Kidney epithelial cell (primary cell): ENCODE results near the gene HS6ST2. TPM values are rescaled to one million over a fixed set of nuclear protein-coding genes. Genes with fewer than 3 reads are reported as not detected.

Source experiments
- DNase-seq: peaks from one replicate; pipeline ENCODE4 v3.0.0-alpha.2; 2010; ENCODE audit warnings: low read depth
- H3K27me3 ChIP-seq: 2 replicates; pipeline ENCODE4 v1.6.0; 2011; ENCODE audit warnings: low read length; ENCODE audit not compliant: control insufficient read depth, insufficient read depth
- H3K36me3 ChIP-seq: 2 replicates; pipeline ENCODE4 v1.5.1; 2011; ENCODE audit warnings: low read length; ENCODE audit not compliant: control insufficient read depth, insufficient read depth
- H3K4me3 ChIP-seq: 2 replicates; pipeline ENCODE4 v1.5.1; 2011; ENCODE audit warnings: low read depth, mild to moderate bottlenecking, control low read depth, low read length
- total RNA-seq: library from RNA; depleted of rRNA; stranded (reverse); fragments of >200 nt; gene quantifications from 2 replicates; pipeline ENCODE4 v1.2.3, GENCODE V29; 2015
- TF ChIP-seq, protein P1 (sequence below): IDR thresholded peaks from 2 replicates; pipeline ENCODE4 v1.5.1; 2011; ENCODE audit warnings: mild to moderate bottlenecking, moderate library complexity, low read length, control low read depth, inconsistent platforms; ENCODE audit not compliant: insufficient read depth, poor library complexity, severe bottlenecking

The HS6ST2 gene
- total RNA-seq, 1 donor from 2014 or later, result 8.4 TPM

DNA sequence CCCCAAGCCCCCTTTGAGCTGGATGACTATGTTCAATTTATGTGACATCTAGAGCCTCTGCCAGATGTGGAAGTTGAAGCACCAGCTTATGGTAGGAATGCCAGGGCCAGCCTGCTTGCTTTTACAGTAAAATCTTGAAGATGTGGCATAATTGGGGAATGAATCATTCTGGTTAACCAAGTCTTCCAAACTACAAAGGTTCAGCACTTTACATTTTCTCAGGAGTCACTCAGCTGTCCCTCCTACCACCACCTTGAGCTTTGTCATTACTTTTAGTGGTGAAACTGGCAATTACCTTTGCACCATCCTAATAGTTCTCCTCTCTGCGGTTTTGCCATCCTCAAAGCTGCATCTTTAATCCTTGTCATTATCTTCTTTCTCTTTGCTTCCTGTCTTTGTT is 172.2 kb downstream of the HS6ST2 start:
- Histone ChIP-seq H3K4me3 (no peak overlapping the region), H3K27me3 (no peaks in the 10 kb centered on the region), H3K36me3 (no peaks in the 10 kb centered on the region)
- peak; percentile 43 for DNase-seq
- TF ChIP-seq, protein P1, sequence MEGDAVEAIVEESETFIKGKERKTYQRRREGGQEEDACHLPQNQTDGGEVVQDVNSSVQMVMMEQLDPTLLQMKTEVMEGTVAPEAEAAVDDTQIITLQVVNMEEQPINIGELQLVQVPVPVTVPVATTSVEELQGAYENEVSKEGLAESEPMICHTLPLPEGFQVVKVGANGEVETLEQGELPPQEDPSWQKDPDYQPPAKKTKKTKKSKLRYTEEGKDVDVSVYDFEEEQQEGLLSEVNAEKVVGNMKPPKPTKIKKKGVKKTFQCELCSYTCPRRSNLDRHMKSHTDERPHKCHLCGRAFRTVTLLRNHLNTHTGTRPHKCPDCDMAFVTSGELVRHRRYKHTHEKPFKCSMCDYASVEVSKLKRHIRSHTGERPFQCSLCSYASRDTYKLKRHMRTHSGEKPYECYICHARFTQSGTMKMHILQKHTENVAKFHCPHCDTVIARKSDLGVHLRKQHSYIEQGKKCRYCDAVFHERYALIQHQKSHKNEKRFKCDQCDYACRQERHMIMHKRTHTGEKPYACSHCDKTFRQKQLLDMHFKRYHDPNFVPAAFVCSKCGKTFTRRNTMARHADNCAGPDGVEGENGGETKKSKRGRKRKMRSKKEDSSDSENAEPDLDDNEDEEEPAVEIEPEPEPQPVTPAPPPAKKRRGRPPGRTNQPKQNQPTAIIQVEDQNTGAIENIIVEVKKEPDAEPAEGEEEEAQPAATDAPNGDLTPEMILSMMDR, result no peak

DNA sequence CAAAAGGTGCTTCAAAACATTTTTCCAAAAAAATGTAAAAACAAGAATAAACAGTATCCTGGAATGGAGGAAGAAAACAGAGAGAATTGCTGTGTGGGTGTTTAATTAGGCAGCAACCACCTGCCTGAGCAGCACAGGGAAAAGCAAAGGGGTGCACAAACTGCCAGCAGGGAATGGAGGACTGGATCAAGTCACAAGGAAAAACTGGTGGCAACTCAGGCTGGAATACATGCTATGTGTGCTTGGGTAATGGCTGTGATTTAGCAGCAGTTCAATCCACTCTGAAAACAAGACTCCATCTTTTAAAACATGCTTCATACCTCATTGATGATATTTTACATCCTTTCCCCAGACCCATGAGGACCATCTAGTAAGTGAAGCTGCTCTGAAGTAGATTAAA is 179.5 kb downstream of the HS6ST2 start:
- H3K4me3 ChIP-seq, result no peak overlapping the region
- no peaks in the 10 kb centered on the region for H3K36me3 ChIP-seq
- no peak for DNase-seq
- TF ChIP-seq, protein P1, result no peak
- H3K27me3 ChIP-seq, result no peaks in the 10 kb centered on the region

DNA sequence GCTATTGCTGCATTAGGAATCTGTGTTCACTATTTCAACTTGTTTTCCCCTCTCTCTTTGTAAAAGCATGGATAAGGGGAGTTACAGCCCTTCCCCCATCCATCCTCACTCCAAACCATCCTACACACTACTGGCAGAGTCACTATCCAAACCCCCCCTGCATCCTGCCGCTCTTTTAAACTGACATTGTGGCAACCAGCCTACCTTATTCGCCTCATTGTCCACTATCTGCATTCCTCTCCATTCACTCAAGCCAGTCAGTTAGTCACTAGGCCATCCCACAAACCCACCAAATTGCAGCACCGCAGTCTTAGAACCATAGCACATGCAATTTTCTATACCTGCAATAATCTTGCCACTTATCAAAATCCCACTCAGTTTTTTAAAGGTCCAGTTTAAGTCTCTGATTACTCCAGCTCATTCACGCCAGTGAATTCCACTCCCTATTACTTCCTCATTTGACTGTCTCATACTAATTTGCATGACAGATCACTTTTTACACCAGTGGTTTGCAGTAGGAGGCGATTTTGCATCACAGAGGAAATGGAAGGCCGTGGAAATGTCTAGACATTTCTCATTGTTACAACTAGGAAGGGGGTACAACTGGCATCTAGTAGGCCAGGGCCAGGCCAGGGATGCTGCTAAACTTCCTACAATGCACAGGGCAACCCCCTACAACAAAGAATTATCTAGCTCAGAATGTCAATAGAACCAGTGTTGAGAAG is 181.8 kb downstream of the HS6ST2 start:
- Histone ChIP-seq H3K36me3 (no peaks in the 10 kb centered on the region), H3K27me3 (no peaks in the 10 kb centered on the region), H3K4me3 (no peak overlapping the region)
- no peak for DNase-seq
- TF ChIP-seq, protein P1, result no peak

DNA sequence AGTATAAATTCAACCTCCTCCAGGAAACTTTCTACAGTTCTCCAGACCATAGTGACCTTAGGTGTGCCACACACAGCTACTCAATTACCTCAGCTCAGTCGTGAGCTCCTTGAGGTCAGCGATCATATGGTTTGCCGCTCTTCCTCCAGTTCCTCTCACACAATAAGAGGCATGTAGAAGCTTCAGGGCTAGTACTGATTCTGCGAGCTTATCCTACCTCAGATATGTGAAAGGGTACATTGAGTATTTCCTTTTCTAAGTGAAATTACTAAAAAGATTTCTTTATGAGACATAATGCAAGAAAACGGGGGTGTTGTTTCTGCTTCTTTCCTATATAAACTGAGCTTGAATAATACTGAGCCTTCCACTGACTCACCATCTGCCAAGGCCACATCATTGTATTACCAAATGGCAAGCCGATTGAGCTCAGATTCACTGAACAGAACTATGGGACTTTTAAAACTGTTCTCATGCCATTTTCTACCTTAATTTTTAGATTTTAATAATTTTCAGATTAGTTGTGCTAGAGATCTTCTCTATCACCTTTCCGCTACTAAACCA is 183.1 kb downstream of the HS6ST2 start:
- H3K36me3 ChIP-seq, result no peaks in the 10 kb centered on the region
- DNase-seq, result no peak
- TF ChIP-seq, protein P1, result no peak
- H3K4me3 ChIP-seq, result no peak overlapping the region
- H3K27me3 ChIP-seq, result no peaks in the 10 kb centered on the region

DNA sequence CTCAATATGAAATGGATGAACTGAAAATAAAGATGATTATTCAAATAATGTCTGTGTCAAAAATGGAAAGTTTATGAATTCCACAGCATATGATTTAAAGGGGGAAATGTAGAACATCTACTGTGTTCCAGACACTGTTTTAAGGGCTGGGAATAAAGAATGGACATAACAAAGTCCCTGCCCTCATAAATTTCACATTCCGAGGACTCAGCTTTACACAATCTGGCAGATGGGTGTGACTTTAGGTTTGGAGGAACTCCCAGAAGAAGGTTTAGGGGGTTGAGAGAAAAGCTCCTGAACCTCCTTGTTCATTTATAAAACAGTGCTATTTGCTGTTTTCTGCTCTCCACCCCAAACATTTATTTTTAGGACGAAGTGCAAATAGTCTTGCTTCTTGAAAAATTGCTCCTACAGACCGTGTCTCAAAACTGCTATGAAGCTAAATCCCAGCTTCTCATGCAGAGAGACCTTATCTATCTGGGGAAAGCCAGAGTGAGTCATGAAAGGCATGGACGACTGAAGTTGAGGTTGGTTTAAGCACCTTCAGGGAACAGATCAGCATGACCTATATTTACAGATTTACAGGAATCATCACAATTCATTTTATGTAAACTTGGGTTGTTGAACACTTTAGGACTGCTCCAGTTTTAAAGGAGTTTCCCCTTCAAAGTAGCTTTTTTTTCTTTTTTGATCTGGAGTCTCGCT is 184.3 kb downstream of the HS6ST2 start:
- Histone ChIP-seq H3K27me3 (no peaks in the 10 kb centered on the region), H3K4me3 (no peak overlapping the region), H3K36me3 (no peaks in the 10 kb centered on the region)
- TF ChIP-seq, protein P1, result no peak
- DNase-seq, result peak; percentile 21

DNA sequence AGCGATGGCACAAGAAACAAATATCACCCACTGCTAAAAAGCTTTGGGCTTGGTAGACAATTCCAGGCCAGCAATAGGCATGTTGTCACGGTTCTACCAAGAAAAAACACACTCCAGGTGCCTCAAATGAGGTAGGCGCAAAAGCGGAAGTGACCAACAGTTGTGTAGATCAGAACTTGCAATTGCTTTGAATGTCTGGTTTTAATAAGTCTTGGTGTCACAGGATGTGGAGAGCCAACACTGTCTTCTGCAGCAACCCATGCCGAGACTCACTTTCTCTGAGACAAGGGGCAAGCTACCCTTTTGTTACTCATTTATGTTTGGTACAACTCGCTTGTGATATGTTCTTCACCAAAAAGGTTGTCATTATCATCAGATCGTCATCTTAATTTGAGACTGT is 188.8 kb downstream of the HS6ST2 start:
- no peaks in the 10 kb centered on the region for H3K27me3 ChIP-seq
- TF ChIP-seq, protein P1, result no peak
- H3K4me3 ChIP-seq, result no peak overlapping the region
- no peaks in the 10 kb centered on the region for H3K36me3 ChIP-seq
- DNase-seq, result no peak
